ENCODE data around the gene SEZ6L.

GRCh38 chr22:26391091-26391490, 221.8 kb downstream of the SEZ6L start:
- no peak for TF ChIP-seq EP300 (IDR thresholded peaks at IDR 0.05)
- no peak for TF ChIP-seq POLR2A (IDR thresholded peaks at IDR 0.05)
- TF ChIP-seq, protein P1, sequence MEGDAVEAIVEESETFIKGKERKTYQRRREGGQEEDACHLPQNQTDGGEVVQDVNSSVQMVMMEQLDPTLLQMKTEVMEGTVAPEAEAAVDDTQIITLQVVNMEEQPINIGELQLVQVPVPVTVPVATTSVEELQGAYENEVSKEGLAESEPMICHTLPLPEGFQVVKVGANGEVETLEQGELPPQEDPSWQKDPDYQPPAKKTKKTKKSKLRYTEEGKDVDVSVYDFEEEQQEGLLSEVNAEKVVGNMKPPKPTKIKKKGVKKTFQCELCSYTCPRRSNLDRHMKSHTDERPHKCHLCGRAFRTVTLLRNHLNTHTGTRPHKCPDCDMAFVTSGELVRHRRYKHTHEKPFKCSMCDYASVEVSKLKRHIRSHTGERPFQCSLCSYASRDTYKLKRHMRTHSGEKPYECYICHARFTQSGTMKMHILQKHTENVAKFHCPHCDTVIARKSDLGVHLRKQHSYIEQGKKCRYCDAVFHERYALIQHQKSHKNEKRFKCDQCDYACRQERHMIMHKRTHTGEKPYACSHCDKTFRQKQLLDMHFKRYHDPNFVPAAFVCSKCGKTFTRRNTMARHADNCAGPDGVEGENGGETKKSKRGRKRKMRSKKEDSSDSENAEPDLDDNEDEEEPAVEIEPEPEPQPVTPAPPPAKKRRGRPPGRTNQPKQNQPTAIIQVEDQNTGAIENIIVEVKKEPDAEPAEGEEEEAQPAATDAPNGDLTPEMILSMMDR (IDR thresholded peaks at IDR 0.05): no peak
